Muscle layer of duodenum (tissue), 2 donors: ENCODE data around the gene SCAF1.
"Not testable (repeated sequence)": the region's sequence is repeated elsewhere in the genome, so short reads cannot be mapped to it uniquely, and the experiment has no call there.

Source experiments
- H3K27ac ChIP-seq: one replicate; pipeline ENCODE4 v1.7.0; 2013; ENCODE audit warnings: mild to moderate bottlenecking, low read length
- H3K27me3 ChIP-seq: one replicate; pipeline ENCODE4 v1.7.0; 2013; ENCODE audit warnings: low read depth, mild to moderate bottlenecking, control low read depth, low read length
- H3K36me3 ChIP-seq, 2 donors: one replicate each; pipeline ENCODE4 v1.7.0; 2013; ENCODE audit warnings: low read length in 2 of 2, control low read depth in 1 of 2, mild to moderate bottlenecking in 1 of 2; ENCODE audit not compliant: insufficient read depth in 2 of 2, control insufficient read depth in 1 of 2
- H3K4me1 ChIP-seq, 2 donors: one replicate each; pipeline ENCODE4 v1.7.0; 2013; ENCODE audit warnings: low read length in 2 of 2, mild to moderate bottlenecking in 2 of 2, control low read depth in 1 of 2, moderate library complexity in 1 of 2; ENCODE audit not compliant: insufficient read depth in 2 of 2, control insufficient read depth in 1 of 2
- H3K4me3 ChIP-seq, 2 donors: one replicate each; pipeline ENCODE4 v1.7.0; 2013; ENCODE audit warnings: low read length in 2 of 2, low read depth in 1 of 2, mild to moderate bottlenecking in 1 of 2
- H3K9me3 ChIP-seq, 2 donors: one replicate each; pipeline ENCODE4 v1.7.0; 2013; ENCODE audit warnings: low read length in 2 of 2, control low read depth in 1 of 2, mild to moderate bottlenecking in 1 of 2; ENCODE audit not compliant: control insufficient read depth in 1 of 2
- donor health status: healthy.

SCAF1 gene

DNA sequence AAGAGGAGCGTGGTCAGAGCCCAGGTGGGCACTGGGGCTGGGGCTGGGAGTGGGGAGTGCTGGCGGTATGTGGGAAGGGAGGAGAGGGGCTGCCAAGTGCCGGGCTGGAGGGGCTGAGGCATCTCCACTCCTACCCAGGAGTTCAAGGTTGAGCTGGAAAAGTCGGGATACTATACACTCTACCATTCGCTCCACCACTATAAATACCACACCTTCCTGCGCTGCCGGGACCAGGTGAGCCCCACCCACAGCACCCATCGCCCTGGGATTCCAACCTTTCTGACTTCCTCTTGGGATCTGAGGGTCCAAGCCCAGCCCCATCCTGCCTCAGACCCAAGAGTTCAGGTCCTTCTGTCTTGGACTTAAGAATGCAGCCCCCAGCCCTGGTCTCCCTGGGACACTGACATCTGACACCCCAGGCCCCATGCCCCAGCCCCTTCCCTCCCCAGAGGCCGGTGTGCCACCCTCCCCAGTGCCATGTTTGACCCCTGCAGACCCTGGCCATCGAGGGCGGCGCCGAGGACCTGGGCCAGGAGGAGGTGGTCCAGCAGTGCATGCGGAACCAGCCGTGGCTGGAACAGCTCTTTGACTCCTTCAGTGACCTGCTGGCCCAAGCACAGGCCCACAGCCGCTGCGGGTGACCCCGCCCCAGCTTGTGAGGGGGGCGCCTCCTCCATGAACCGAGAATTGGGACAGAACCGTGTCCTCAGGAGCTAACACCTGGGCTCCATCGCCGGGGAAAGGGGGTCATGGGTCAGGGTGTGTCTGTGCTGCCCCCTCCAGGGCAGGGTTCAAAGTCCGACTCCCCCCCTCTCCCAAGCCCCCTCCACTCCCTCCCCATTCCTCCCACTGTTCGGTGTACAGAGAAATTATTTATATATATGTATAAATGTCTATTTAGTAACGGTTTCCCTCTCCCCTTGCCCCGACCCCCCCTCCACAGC is 16.8 kb upstream of the SCAF1 start:
- peaks cover 8 to 31% of the 10 kb centered on the region in 2 donors for H3K36me3 ChIP-seq
- no peak overlapping the region for H3K4me3 ChIP-seq
- no peaks in the 10 kb centered on the region for H3K9me3 ChIP-seq
- H3K4me1 ChIP-seq: no peaks in the 10 kb centered on the region
- no peak overlapping the region for H3K27ac ChIP-seq
- no peaks in the 10 kb centered on the region for H3K27me3 ChIP-seq

DNA sequence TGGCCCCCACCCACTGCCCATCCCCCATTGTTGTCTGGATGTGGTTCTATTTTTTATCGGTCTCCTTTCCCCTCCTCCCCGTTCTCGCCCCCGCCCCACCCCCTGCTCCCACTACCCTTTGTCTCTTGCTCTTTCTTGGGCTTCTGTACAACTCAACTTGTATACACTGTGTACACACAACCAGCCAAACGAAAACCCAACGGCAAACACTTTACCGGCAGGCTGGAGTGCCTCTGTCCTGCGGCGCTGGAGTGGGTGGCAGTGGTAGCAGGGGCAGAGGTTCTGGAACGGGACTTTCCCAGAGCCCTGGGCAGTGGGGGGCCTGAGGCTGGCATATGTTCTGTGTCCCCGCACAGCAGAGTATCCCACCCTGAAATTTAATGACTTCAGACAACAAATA is 15.8 kb upstream of the SCAF1 start:
- H3K27ac ChIP-seq: no peak overlapping the region
- H3K27me3 ChIP-seq: no peaks in the 10 kb centered on the region
- no peak overlapping the region for H3K4me3 ChIP-seq
- peaks cover 0 to 9% of the 10 kb centered on the region in 2 donors for H3K4me1 ChIP-seq
- H3K36me3 ChIP-seq: peaks cover 7 to 28% of the 10 kb centered on the region in 2 donors
- H3K9me3 ChIP-seq: no peaks in the 10 kb centered on the region

DNA sequence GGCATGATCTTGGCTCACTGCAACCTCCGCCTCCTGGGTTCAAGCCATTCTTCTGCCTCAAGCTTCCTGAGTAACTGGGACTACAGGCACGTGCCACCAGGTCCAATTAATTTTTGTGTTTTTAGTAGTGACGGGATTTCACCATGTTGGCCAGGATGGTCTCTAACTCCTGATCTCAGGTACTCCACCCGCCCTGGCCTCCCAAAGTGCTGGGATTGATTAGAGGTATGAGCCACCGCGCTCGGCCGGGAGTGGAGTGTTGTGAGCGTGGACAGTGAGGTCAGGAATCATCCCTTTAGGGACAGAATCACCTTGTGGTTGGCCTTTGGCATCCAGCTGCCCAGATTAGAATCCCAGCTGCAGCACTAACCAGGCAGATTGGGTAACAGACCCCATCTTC is 12.3 kb upstream of the SCAF1 start:
- no peak overlapping the region for H3K4me3 ChIP-seq
- H3K36me3 ChIP-seq: peaks cover 7 to 24% of the 10 kb centered on the region in 2 donors
- H3K27ac ChIP-seq: no peak overlapping the region
- H3K9me3 ChIP-seq: no peaks in the 10 kb centered on the region
- H3K27me3 ChIP-seq: no peaks in the 10 kb centered on the region
- H3K4me1 ChIP-seq: peaks cover 0 to 10% of the 10 kb centered on the region in 2 donors

DNA sequence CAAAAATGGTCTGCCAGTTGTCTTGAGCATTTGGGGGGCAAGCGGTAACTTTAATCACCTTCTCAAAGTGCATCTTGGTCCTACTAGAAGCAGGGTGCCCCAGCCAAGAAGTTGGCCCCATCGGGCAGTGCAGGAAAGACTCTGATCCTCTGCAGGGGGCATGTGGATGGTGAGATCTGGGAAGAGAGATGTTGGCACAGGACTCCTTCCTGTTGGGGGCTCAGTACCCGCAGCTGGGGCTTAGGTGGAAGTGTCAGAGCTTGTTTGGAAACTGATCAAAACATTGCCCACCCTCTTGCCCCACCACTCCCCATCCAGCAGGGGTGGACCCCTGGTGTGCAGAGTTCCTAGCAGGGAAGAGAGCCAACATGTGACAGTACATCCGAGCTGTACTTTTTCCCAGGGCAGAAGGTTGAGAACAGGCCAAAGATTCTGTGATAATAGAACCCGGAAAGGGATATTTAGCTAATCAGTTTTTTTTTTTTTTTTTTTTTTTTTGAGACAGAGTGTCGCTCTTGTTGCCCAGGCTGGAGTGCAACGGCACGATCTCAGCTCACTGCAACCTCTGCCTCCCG is 10.9 kb upstream of the SCAF1 start:
- H3K4me1 ChIP-seq: peaks cover 0 to 10% of the 10 kb centered on the region in 2 donors
- H3K9me3 ChIP-seq: no peaks in the 10 kb centered on the region
- peaks cover 7 to 22% of the 10 kb centered on the region in 2 donors for H3K36me3 ChIP-seq
- no peaks in the 10 kb centered on the region for H3K27me3 ChIP-seq
- H3K4me3 ChIP-seq: no peak overlapping the region
- no peak overlapping the region for H3K27ac ChIP-seq

DNA sequence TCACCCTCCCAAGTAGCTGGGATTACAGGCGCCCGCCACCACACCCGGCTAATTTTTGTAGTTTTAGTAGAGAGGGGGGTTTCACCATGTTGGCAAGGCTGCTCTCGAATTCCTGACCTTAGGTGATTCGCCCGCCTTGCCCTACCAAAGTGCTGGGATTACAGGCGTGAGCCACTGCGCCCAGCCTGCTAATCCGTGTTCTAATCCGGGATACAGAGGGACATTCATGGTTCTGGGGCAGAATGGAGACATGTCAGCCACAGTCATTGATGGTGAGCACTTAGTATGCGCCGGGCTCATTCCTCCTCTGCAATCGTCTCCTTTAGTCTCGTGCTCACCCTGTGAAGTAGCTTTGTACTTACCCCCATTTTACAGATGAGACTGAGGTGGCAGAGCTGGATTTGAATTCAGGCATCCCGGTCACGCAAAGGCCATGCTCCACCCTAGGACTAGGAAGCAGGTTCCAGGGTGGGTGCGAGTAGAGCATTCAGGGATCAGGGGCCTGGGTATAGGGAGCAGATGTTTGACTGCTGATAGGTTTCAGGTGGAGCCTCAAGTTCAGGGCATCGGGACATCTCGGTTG is 10.3 kb upstream of the SCAF1 start:
- Histone ChIP-seq H3K36me3 (peaks cover 1 to 16% of the 10 kb centered on the region in 2 donors), H3K4me1 (peaks cover 0 to 15% of the 10 kb centered on the region in 2 donors), H3K27ac (no peak overlapping the region), H3K4me3 (no peak overlapping the region), H3K9me3 (no peaks in the 10 kb centered on the region), H3K27me3 (no peaks in the 10 kb centered on the region)

DNA sequence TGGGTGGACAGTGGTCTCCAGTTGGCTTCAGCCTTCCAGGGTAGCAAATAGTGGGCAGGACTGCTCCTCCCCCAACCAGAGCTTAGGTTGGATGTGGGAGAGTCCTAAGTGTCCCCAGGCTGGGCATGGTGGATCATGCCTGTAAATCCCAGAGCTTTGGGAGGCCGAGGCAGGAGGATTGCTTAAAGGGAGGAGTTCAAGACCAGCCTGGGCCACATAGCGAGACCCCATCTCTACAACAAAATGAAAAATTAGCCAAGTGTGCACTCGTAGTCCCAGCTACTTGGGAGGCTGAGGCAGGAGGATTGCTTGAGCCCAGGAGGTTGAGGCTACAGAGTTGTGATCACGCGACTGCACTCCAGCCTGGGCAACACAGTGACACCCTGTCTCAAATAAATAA is 9.4 kb upstream of the SCAF1 start:
- H3K27me3 ChIP-seq: no peaks in the 10 kb centered on the region
- H3K9me3 ChIP-seq: no peaks in the 10 kb centered on the region
- H3K4me3 ChIP-seq: no peak overlapping the region
- H3K27ac ChIP-seq: no peak overlapping the region
- peaks cover 0 to 22% of the 10 kb centered on the region in 2 donors for H3K4me1 ChIP-seq
- peaks cover 0 to 7% of the 10 kb centered on the region in 2 donors for H3K36me3 ChIP-seq

DNA sequence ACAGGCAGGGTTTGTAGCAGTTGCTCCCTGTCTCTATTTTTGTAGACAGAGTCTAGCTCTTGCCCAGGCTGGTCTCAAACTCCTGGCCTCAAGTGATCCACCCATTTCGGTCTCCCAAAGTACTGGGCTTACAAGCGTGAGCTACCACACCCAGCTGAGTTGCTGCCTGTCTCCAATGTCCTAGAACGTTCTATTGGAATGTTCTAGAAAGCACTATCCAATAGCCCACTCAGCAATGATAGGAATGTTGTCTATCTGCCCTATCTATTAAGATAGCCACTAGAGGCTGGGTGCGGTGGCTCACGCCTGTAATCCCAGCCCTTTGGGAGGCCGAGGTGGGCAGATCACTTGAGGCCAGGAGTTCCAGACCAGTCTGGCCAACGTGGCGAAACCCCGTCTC is 8.7 kb upstream of the SCAF1 start:
- peaks cover 4 to 26% of the 10 kb centered on the region in 2 donors for H3K4me1 ChIP-seq
- not testable (repeated sequence) for H3K27ac ChIP-seq, H3K4me3 ChIP-seq, H3K9me3 ChIP-seq, H3K36me3 ChIP-seq, H3K27me3 ChIP-seq

DNA sequence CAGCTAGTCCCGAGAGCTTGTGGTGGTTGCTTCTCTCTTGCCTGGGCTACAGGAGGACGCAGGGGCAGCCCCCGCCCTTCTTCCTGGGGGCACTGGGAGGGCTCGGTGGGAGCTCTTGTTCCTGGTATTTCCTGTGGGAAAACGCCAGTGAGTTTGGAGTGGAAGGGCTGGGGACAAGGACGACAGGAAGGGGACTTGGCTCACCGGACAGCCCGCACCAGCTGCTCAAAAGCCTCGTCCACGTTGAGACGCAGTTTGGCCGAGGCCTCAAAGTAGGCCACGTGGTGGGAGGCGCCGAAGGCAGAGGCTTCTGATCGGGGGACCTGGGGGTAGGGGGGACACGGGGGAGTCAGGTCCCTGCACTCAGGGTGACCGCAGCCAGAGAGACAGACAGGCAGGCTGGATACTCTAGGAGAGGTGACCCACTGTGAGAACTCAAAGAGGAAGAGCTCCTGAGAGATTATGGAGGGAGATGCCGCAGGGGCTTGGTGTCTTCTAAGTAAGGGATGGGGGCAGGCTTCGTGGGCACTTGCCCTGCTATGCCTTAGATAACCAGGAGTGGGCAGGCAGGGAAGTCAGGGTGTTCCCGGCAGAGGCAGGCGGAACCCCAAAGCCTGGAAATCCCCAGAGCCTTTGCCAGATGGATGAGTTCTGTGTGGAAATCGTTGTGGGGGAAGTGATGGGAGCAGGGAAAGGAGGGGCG is 6.3 kb upstream of the SCAF1 start:
- no peaks in the 10 kb centered on the region for H3K9me3 ChIP-seq
- H3K36me3 ChIP-seq: peaks cover 0 to 8% of the 10 kb centered on the region in 2 donors
- no peaks in the 10 kb centered on the region for H3K27me3 ChIP-seq
- H3K4me3 ChIP-seq: no peak overlapping the region
- no peak overlapping the region for H3K27ac ChIP-seq
- peaks cover 11 to 35% of the 10 kb centered on the region in 2 donors for H3K4me1 ChIP-seq

DNA sequence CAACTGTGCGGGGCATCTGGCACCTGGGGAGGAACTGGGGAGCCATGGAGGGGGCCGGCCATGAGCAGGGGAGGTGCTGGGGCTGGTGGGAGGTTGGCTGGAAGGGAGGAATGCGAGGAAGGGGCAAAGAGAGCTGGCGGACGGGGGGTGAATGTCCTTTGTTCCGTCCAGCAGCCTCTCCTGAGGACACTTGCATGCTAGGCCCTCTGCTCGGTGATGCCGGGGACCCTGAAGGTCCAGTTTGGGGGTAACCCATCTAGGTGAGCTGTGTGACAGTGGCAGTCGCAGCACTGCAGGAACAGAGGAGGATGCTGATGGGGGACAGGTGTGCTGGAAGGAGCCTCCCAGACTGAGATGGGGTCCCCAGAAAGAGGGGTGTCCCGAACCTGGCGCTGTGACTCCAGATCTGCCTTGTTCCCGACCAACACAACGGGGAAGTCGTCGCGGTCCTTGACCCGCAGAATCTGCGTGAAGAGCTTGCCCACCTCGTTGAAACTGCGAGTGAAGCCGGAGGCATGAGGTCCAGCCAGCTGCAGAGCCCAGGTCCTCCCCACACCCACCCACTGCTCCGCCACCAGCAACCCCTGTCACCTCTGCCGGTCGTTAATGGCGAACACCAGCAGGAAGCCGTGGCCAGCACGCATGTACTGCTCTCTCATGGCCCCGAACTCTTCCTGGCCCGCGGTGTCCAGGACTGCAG is 5.6 kb upstream of the SCAF1 start:
- Histone ChIP-seq H3K4me3 (no peak overlapping the region), H3K9me3 (no peaks in the 10 kb centered on the region), H3K4me1 (peaks cover 11 to 29% of the 10 kb centered on the region in 2 donors), H3K27me3 (no peaks in the 10 kb centered on the region), H3K27ac (no peak overlapping the region), H3K36me3 (peaks cover 0 to 15% of the 10 kb centered on the region in 2 donors)

DNA sequence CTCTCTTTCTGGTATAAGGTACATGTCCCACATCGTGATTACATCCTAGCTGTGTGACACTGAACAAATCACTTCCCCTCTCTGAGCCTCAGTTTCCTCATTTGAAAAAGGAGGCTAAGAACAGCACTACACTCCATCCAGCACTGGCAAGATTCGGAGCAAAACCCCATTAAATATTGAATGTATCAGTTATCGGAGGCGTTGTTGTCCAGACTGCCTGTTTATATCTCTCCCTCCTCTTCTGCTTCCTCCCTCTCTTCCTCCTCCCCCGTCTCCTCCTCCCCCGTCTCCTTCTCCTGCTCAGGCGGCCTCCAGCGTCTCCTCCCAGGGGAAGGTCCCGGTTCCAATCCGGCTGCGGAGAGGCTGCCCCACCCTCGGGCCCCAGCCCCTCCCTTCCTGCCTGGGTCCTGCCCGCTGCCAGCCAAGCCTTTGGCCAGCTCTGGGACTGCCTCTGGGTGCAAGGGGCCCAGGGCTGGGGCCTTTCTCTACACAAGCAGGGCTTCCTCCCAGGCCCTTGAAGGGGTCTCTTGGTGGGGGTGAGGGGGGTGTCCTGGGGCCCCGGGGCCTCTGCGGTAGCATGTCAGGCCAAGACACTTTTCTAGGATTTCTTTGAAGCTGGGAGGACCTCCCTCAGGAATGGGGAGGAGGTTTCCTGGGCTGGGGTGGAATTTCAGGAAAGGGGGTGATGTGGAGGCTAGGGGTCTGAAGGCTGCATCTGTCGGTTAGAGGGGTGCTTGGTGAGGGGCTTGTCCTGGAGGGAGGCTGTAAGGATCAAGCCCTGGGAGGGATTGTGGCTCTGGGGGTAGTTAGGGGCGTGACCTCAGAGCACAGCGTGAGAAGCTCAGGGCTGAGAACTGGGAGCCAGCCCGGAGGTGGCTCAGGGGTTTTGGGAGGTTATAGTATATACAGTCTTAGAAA is 3.9 kb upstream of the SCAF1 start:
- peak overlapping the region; percentile 38 to 69 for H3K4me3 ChIP-seq
- peaks cover 14 to 35% of the 10 kb centered on the region in 2 donors for H3K4me1 ChIP-seq
- H3K27ac ChIP-seq: peak overlapping the region; percentile 73
- peaks cover 0 to 18% of the 10 kb centered on the region in 2 donors for H3K36me3 ChIP-seq
- H3K9me3 ChIP-seq: no peaks in the 10 kb centered on the region
- H3K27me3 ChIP-seq: no peaks in the 10 kb centered on the region
